Ishikawa (cell line): ENCODE data around the gene CFAP57.

Experiments
- CREB1 ChIP-seq: IDR thresholded peaks from 2 replicates; pipeline ENCODE4 v1.6.1; 2012; ENCODE audit warnings: low read depth
- EP300 ChIP-seq: IDR thresholded peaks from 2 replicates; pipeline ENCODE4 v1.6.1; 2012; ENCODE audit warnings: borderline replicate concordance
- RAD21 ChIP-seq: IDR thresholded peaks from 2 replicates; pipeline ENCODE4 v1.6.1; 2012; ENCODE audit warnings: low read depth
- TAF1 ChIP-seq: IDR thresholded peaks from 2 replicates; pipeline ENCODE4 v1.6.1; 2012; ENCODE audit warnings: low read depth, mild to moderate bottlenecking
- TEAD4 ChIP-seq: IDR thresholded peaks from 2 replicates; pipeline ENCODE4 v1.6.1; 2012
- YY1 ChIP-seq: IDR thresholded peaks from 2 replicates; pipeline ENCODE4 v1.6.1; 2012; ENCODE audit warnings: low read depth
- ZBTB7A ChIP-seq: IDR thresholded peaks from 2 replicates; pipeline ENCODE4 v1.6.1; 2012; ENCODE audit warnings: low read depth
- TF ChIP-seq, protein P1 (sequence below): IDR thresholded peaks from 2 replicates; pipeline ENCODE4 v1.6.1; 2012

GRCh38 chr1:43204394-43204793, 32.3 kb downstream of the CFAP57 start:
- TF ChIP-seq TEAD4 (no peak), EP300 (no peak), TAF1 (no peak), CREB1 (no peak), ZBTB7A (no peak), YY1 (no peak), RAD21 (no peak)
- TF ChIP-seq, protein P1, sequence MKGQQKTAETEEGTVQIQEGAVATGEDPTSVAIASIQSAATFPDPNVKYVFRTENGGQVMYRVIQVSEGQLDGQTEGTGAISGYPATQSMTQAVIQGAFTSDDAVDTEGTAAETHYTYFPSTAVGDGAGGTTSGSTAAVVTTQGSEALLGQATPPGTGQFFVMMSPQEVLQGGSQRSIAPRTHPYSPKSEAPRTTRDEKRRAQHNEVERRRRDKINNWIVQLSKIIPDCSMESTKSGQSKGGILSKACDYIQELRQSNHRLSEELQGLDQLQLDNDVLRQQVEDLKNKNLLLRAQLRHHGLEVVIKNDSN: no peak
